GM12892 (cell line): ENCODE measurements around the gene HNRNPUL1.

Experiments
- POLR2A ChIP-seq: IDR thresholded peaks from 2 replicates; pipeline ENCODE4 v1.6.1; 2011; ENCODE audit warnings: low read depth, low read length, control low read depth
- POLR2AphosphoS5 ChIP-seq: IDR thresholded peaks from 2 replicates; pipeline ENCODE4 v1.6.1; 2011; ENCODE audit warnings: low read depth, low read length, control low read depth
- TAF1 ChIP-seq: IDR thresholded peaks from 2 replicates; pipeline ENCODE4 v1.6.1; 2011; ENCODE audit warnings: low read depth, mild to moderate bottlenecking, control low read depth, low read length, borderline replicate concordance

DNA sequence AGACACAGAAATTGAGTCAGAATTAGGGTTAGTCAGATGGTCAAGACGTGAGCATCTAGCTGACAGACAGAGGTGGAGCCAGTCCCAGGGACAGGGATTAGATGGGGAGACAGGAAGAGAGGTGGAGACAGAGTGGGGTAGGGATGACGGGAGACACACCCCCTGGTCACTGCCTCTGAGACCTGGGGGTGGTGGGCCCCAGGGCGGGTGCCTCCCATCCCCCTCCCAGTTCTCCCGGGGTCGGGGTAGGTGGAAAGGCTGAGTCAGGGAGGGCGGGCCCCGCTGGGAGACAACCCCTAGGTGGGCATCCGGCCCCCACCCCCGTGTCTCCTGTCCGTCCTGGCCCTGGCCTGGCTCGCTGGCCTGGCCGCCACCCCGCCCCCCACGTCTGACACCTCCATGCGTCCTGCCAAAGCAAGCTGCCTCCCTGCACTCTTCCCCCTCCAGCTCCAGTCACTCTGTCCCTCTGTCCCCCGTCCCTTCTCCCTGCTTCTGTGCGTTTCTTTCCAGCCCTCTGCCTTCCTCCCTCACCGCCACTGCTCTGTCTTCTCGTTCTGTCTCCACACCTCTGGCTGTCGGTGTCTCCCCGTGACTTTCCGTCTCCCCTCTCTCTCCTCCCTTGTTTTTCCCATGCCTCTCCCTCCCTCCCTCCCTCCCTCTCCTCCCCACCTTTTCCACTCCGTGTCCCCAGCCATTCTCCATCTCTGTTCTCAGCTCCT is 60.9 kb downstream of the HNRNPUL1 start:
- TF ChIP-seq TAF1 (no peak), POLR2AphosphoS5 (peak; percentile 39; the same call in 1 of the 2 replicates), POLR2A (no peak)
